H9 (cell line): ENCODE measurements around the gene CPLX1. TPM values are rescaled to one million over a fixed set of nuclear protein-coding genes. Genes with fewer than 3 reads are reported as not detected.

Experiments
- DNase-seq: peaks from one replicate; pipeline ENCODE4 v3.0.0-alpha.2; 2017
- H2AFZ ChIP-seq: one replicate; pipeline ENCODE4 v1.6.1; 2013; ENCODE audit warnings: mild to moderate bottlenecking, low read length, control low read depth, moderate library complexity
- H2AK5ac ChIP-seq: 2 replicates; pipeline ENCODE4 v1.6.1; 2013; ENCODE audit warnings: low read length, control low read depth, mixed read lengths; ENCODE audit not compliant: insufficient read length
- H2BK120ac ChIP-seq: one replicate; pipeline ENCODE4 v1.6.1; 2013; ENCODE audit warnings: low read depth, mild to moderate bottlenecking, low read length, control low read depth, inconsistent platforms; ENCODE audit not compliant: poor library complexity, severe bottlenecking
- H2BK12ac ChIP-seq: 2 replicates; pipeline ENCODE4 v1.6.1; 2013; ENCODE audit warnings: low read length, control low read depth, mixed read lengths, low read depth; ENCODE audit not compliant: insufficient read length
- H2BK15ac ChIP-seq: 2 replicates; pipeline ENCODE4 v1.6.1; 2013; ENCODE audit warnings: low read depth, low read length, control low read depth
- H2BK20ac ChIP-seq: one replicate; pipeline ENCODE4 v1.6.1; 2013; ENCODE audit warnings: low read depth, mild to moderate bottlenecking, low read length, control low read depth, inconsistent platforms; ENCODE audit not compliant: poor library complexity, severe bottlenecking
- H2BK5ac ChIP-seq: 2 replicates; pipeline ENCODE4 v1.6.1; 2013; ENCODE audit warnings: low read length, control low read depth, mixed read lengths; ENCODE audit not compliant: insufficient read length
- H3K14ac ChIP-seq: 2 replicates; pipeline ENCODE4 v1.6.1; 2013; ENCODE audit warnings: low read length, control low read depth; ENCODE audit not compliant: insufficient read depth
- H3K18ac ChIP-seq: 2 replicates; pipeline ENCODE4 v1.6.1; 2013; ENCODE audit warnings: low read depth, mild to moderate bottlenecking, mixed read lengths, low read length, control low read depth; ENCODE audit not compliant: insufficient read length
- H3K23ac ChIP-seq: 2 replicates; pipeline ENCODE4 v1.6.1; 2013; ENCODE audit warnings: low read length, control low read depth, mixed read lengths, low read depth; ENCODE audit not compliant: insufficient read length
- H3K23me2 ChIP-seq: 2 replicates; pipeline ENCODE4 v1.6.1; 2013; ENCODE audit warnings: low read depth, mild to moderate bottlenecking, mixed read lengths, low read length, control low read depth; ENCODE audit not compliant: insufficient read length, poor library complexity, severe bottlenecking
- H3K27ac ChIP-seq: 2 replicates; pipeline ENCODE4 v1.5.1; 2013; ENCODE audit warnings: low read length, control low read depth, mixed read lengths, low read depth; ENCODE audit not compliant: insufficient read length
- H3K27me3 ChIP-seq: 2 replicates; pipeline ENCODE4 v1.6.1; 2013; ENCODE audit warnings: low read length, control low read depth, inconsistent platforms; ENCODE audit not compliant: insufficient read depth
- H3K4ac ChIP-seq: 2 replicates; pipeline ENCODE4 v1.6.1; 2013; ENCODE audit warnings: low read depth, mild to moderate bottlenecking, control low read depth, inconsistent platforms, low read length, moderate library complexity
- H3K4me1 ChIP-seq: 2 replicates; pipeline ENCODE4 v1.6.1; 2013; ENCODE audit warnings: low read length, control low read depth, inconsistent platforms; ENCODE audit not compliant: insufficient read depth
- H3K4me2 ChIP-seq: 2 replicates; pipeline ENCODE4 v1.6.1; 2013; ENCODE audit warnings: low read length, control low read depth, mixed read lengths; ENCODE audit not compliant: insufficient read length, insufficient read depth
- H3K56ac ChIP-seq: 2 replicates; pipeline ENCODE4 v1.6.1; 2013; ENCODE audit warnings: low read depth, mild to moderate bottlenecking, mixed read lengths, low read length, control low read depth; ENCODE audit not compliant: insufficient read length
- H3K79me1 ChIP-seq: 2 replicates; pipeline ENCODE4 v1.6.1; 2013; ENCODE audit warnings: low read depth, mild to moderate bottlenecking, moderate library complexity, low read length, control low read depth, inconsistent platforms; ENCODE audit not compliant: insufficient read depth, poor library complexity, severe bottlenecking
- H3K79me2 ChIP-seq: 2 replicates; pipeline ENCODE4 v1.6.1; 2013; ENCODE audit warnings: low read length, control low read depth, inconsistent platforms; ENCODE audit not compliant: insufficient read depth
- H3K9ac ChIP-seq: 2 replicates; pipeline ENCODE4 v1.6.1; 2013; ENCODE audit warnings: low read length, control low read depth, mixed read lengths; ENCODE audit not compliant: insufficient read length; ENCODE audit errors: extremely low read depth
- H3K9me3 ChIP-seq: one replicate; pipeline ENCODE4 v1.6.1; 2013; ENCODE audit warnings: low read depth, low read length, inconsistent platforms; ENCODE audit not compliant: control insufficient read depth
- H3T11ph ChIP-seq: one replicate; pipeline ENCODE4 v1.6.1; 2013; ENCODE audit warnings: mild to moderate bottlenecking, low read length, control low read depth, inconsistent platforms
- H4K20me1 ChIP-seq: one replicate; pipeline ENCODE4 v1.6.1; 2013; ENCODE audit not compliant: control insufficient read depth, insufficient read length, insufficient read depth
- H4K5ac ChIP-seq: 2 replicates; pipeline ENCODE4 v1.6.1; 2013; ENCODE audit warnings: low read depth, mild to moderate bottlenecking, mixed read lengths, low read length, control low read depth; ENCODE audit not compliant: insufficient read length
- H4K8ac ChIP-seq: replicated peaks from 2 replicates; pipeline ENCODE4 v1.6.1; 2013; ENCODE audit warnings: low read length, control low read depth, mixed read lengths, low read depth; ENCODE audit not compliant: insufficient read length
- H4K91ac ChIP-seq: 2 replicates; pipeline ENCODE4 v1.6.1; 2013; ENCODE audit warnings: low read depth, mild to moderate bottlenecking, moderate library complexity, mixed read lengths, low read length, control low read depth; ENCODE audit not compliant: insufficient read length
- H3K27ac Mint-ChIP-seq, 3 experiments: 2 replicates in 2 of 3; 3 replicates in 1 of 3; pipeline ENCODE4 v1.8.0; 2020 to 2021; ENCODE audit warnings: mixed read lengths in 3 of 3, mild to moderate bottlenecking in 1 of 3, moderate library complexity in 1 of 3
- H3K27me3 Mint-ChIP-seq: 2 replicates; pipeline ENCODE4 v1.8.0; 2021; ENCODE audit warnings: low read depth, mild to moderate bottlenecking, moderate library complexity, mixed read lengths
- H3K36me3 Mint-ChIP-seq, 3 experiments: 2 replicates in 2 of 3; 3 replicates in 1 of 3; pipeline ENCODE4 v1.8.0; 2020 to 2021; ENCODE audit warnings: low read depth in 3 of 3, mixed read lengths in 3 of 3; ENCODE audit not compliant: insufficient read depth in 1 of 3
- H3K4me1 Mint-ChIP-seq, 2 experiments: 2 replicates each; pipeline ENCODE4 v1.8.0; 2020; ENCODE audit warnings: mixed read lengths in 2 of 2
- H3K4me3 Mint-ChIP-seq, 2 experiments: 2 replicates in 1 of 2; 3 replicates in 1 of 2; pipeline ENCODE4 v1.8.0; 2020 to 2021; ENCODE audit warnings: mild to moderate bottlenecking in 2 of 2, mixed read lengths in 2 of 2, moderate library complexity in 1 of 2
- H3K9me3 Mint-ChIP-seq, 2 experiments: 2 replicates in 1 of 2; 3 replicates in 1 of 2; pipeline ENCODE4 v1.8.0; 2020; ENCODE audit warnings: mild to moderate bottlenecking in 2 of 2, mixed read lengths in 2 of 2, moderate library complexity in 1 of 2
- CTCF ChIP-seq: fragments of 200-600 bp; sonication (generic); conservative IDR thresholded peaks from 3 replicates; pipeline ENCODE4 v1.8.0; 2021; ENCODE audit warnings: antibody characterized with exemption, mild to moderate bottlenecking
- WGBS: extraction: QIAGEN DNeasy Blood & Tissue Kit; methylation state at CpG from one replicate; pipeline ENCODE4 v1.1.7; 2013; ENCODE audit warnings: missing lambda C conversion rate, low lambda C conversion rate, mixed read lengths; ENCODE audit not compliant: insufficient read length; ENCODE audit errors: extremely low coverage; 5-methylcytosine and 5-hydroxymethylcytosine counted together
- total RNA-seq: library from RNA; stranded (reverse); gene quantifications from 2 replicates; pipeline ENCODE4 v1.2.1, GENCODE V29; 2021

The CPLX1 gene
- total RNA-seq, 1 experiment from 2014 or later: 0.90 TPM

- Mint-ChIP-seq H3K4me1 (peaks cover 0 to 4% of the 10 kb centered on the region in 2 experiments; a peak in 2 of 4 replicates), H3K9me3 (peaks cover 4 to 7% of the 10 kb centered on the region in 2 experiments; a peak in 4 of 5 replicates), H3K27ac (no peak overlapping the region), H3K4me3 (no peak overlapping the region), H3K36me3 (no peaks in the 10 kb centered on the region), H3K27me3 (peaks cover 89% of the 10 kb centered on the region)
- Histone ChIP-seq H2AK5ac (no peak overlapping the region), H3K18ac (no peak overlapping the region), H3T11ph (no peak overlapping the region), H2BK12ac (no peak overlapping the region), H3K79me2 (no peaks in the 10 kb centered on the region), H3K14ac (no peak overlapping the region), H3K27ac (no peak overlapping the region), H3K4me1 (no peaks in the 10 kb centered on the region), H3K79me1 (no peaks in the 10 kb centered on the region), H3K9me3 (no peaks in the 10 kb centered on the region), H2BK120ac (no peak overlapping the region), H2BK20ac (no peak overlapping the region), H2BK15ac (no peak overlapping the region), H3K56ac (no peak overlapping the region), H4K20me1 (no peaks in the 10 kb centered on the region), H3K9ac (no peak overlapping the region), H4K8ac (no peak overlapping the region), H2AFZ (no peak overlapping the region), H3K4me2 (no peak overlapping the region), H2BK5ac (no peak overlapping the region), H3K23ac (no peak overlapping the region), H4K91ac (no peak overlapping the region), H3K27me3 (peaks cover 2% of the 10 kb centered on the region; the same call in 1 of the 2 replicates), H3K23me2 (no peaks in the 10 kb centered on the region), H3K4ac (no peak overlapping the region), H4K5ac (no peak overlapping the region)
- DNase-seq: no peak
- TF ChIP-seq CTCF: no peak
- no CpG with 5 or more reads among the region's 13 CpGs for WGBS
Measured at GRCh38 chr4:801436-802124, 24.3 kb downstream of the CPLX1 start.
